Common myeloid progenitor, CD34-positive (primary cell): ENCODE measurements around the gene SYCE3.
A peak's percentile ranks its signal among the peaks of the same experiment; 100 is the strongest.

ENCODE experiments used
- CTCF ChIA-PET: fragments of 350-600 bp; sonication (Branson Sonifier 250); formaldehyde crosslinking; loops from one replicate; lab custom pipeline; 2021; ENCODE audit warnings: antibody characterized with exemption; lab: Charles Lee
- POLR2A ChIA-PET: fragments of 350-600 bp; sonication (Branson Sonifier 250); formaldehyde crosslinking; loops from one replicate; lab custom pipeline; 2021; ENCODE audit warnings: antibody characterized with exemption; lab: Charles Lee
- DNase-seq, 3 donors: peaks; one replicate each; pipeline versions ENCODE4 v3.0.0 to v3.0.0-alpha.2; 2013
- H3K27ac ChIP-seq, 2 experiments: 1 replicate in 1 of 2; 2 replicates in 1 of 2; pipeline ENCODE4 v1.7.0; 2013; ENCODE audit warnings: inconsistent platforms in 2 of 2, low read length in 2 of 2, mild to moderate bottlenecking in 2 of 2, low read depth in 1 of 2, moderate library complexity in 1 of 2; ENCODE audit not compliant: severe bottlenecking in 2 of 2, insufficient read depth in 1 of 2, poor library complexity in 1 of 2
- H3K27me3 ChIP-seq, 5 experiments: replicated peaks in 2 of 5; 1 replicate in 3 of 5; 2 replicates in 2 of 5; pipeline versions ENCODE4 v1.6.1 to v1.7.0; 2013; ENCODE audit warnings: low read length in 4 of 5, mild to moderate bottlenecking in 2 of 5, moderate library complexity in 2 of 5, inconsistent platforms in 1 of 5; ENCODE audit not compliant: insufficient read depth in 5 of 5, control insufficient read depth in 4 of 5
- H3K36me3 ChIP-seq, 4 experiments: 1 replicate in 2 of 4; 2 replicates in 2 of 4; pipeline versions ENCODE4 v1.6.1 to v1.7.0; 2013; ENCODE audit warnings: low read length in 3 of 4, control low read depth in 1 of 4, mild to moderate bottlenecking in 1 of 4; ENCODE audit not compliant: control insufficient read depth in 4 of 4, insufficient read depth in 4 of 4
- H3K4me1 ChIP-seq, 4 experiments: 1 replicate in 3 of 4; 2 replicates in 1 of 4; pipeline versions ENCODE4 v1.6.1 to v1.7.1; 2013; ENCODE audit warnings: low read length in 3 of 4, mild to moderate bottlenecking in 3 of 4, control low read depth in 1 of 4, inconsistent platforms in 1 of 4, moderate library complexity in 1 of 4; ENCODE audit not compliant: control insufficient read depth in 4 of 4, insufficient read depth in 4 of 4; ENCODE audit errors: control extremely low read depth in 1 of 4
- H3K4me3 ChIP-seq, 7 experiments: 1 replicate in 4 of 7; 2 replicates in 3 of 7; pipeline versions ENCODE4 v1.5.1 to v1.7.0; 2013; ENCODE audit warnings: mild to moderate bottlenecking in 7 of 7, low read length in 6 of 7, moderate library complexity in 6 of 7, inconsistent platforms in 2 of 7, low read depth in 2 of 7, control low read depth in 1 of 7; ENCODE audit not compliant: insufficient read depth in 4 of 7, control insufficient read depth in 1 of 7; ENCODE audit errors: extremely low read depth in 1 of 7
- H3K9me3 ChIP-seq, 5 experiments: 1 replicate in 4 of 5; 2 replicates in 1 of 5; pipeline versions ENCODE4 v1.6.1 to v1.7.1; 2013; ENCODE audit warnings: low read length in 4 of 5, mild to moderate bottlenecking in 2 of 5, inconsistent platforms in 1 of 5, low read depth in 1 of 5, moderate library complexity in 1 of 5; ENCODE audit not compliant: control insufficient read depth in 4 of 5, insufficient read depth in 2 of 5; ENCODE audit errors: control extremely low read depth in 1 of 5
- WGBS: methylation state at CpG from one replicate; pipeline ENCODE4 v1.1.5; 2013; ENCODE audit not compliant: insufficient coverage; 5-methylcytosine and 5-hydroxymethylcytosine counted together

SYCE3 gene

GRCh38 chr22:50585238-50585637, 22.5 kb upstream of the SYCE3 start:
- POLR2A ChIA-PET = no interaction called here

GRCh38 chr22:50584106-50585096, 21.7 kb upstream of the SYCE3 start:
- H3K4me1 ChIP-seq = peaks cover 0 to 25% (median 19%) of the 10 kb centered on the region in 4 experiments
- peaks cover 0 to 16% (median 13%) of the 10 kb centered on the region in 4 experiments for H3K36me3 ChIP-seq
- no peak overlapping the region for H3K27ac ChIP-seq
- no peaks in the 10 kb centered on the region for H3K27me3 ChIP-seq
- H3K4me3 ChIP-seq = no peak overlapping the region
- DNase-seq = no peak
- ChIA-PET CTCF (no interaction called here), POLR2A (no interaction called here)
- WGBS = 97% methylated on average over 22 of the region's 23 CpGs
- H3K9me3 ChIP-seq = no peaks in the 10 kb centered on the region

More at GRCh38 chr22:50585238-50585637, 22.5 kb upstream of the SYCE3 start:
- Histone ChIP-seq H3K4me3 (no peak overlapping the region), H3K27me3 (no peaks in the 10 kb centered on the region), H3K4me1 (peaks cover 0 to 25% (median 19%) of the 10 kb centered on the region in 4 experiments), H3K27ac (no peak overlapping the region), H3K36me3 (peaks cover 0 to 8% (median 7%) of the 10 kb centered on the region in 4 experiments), H3K9me3 (no peaks in the 10 kb centered on the region)
- 96% methylated on average over 3 of the region's 3 CpGs for WGBS
- CTCF ChIA-PET = no interaction called here
- no peak for DNase-seq

DNA sequence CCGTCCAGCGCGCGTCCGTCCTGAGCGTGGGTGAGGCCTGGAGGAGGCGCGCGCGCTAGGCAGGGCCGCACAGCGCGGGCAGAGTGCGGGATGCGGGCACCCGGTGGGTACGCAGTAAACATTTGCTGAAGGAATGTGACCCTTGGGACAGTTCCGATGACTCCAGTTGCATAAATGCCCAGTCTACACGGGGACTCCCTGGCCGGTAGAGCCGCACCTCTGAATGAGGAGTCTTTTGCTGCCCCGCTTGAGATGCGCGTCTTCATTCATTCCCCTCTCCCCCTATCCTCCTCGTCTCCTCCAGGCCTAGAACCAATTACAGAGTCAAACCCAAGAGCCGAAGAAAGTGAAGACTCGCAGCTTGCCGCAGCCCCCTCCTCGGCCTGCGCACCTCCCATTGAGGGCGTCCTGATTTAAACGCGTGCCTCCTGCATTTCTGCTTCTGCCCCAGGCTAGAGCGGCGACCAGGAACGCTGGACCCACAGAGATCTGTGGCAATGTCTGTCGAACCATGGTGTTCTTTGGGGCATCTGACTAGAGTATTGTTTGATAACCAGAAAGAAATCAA, 20.7 kb upstream of the SYCE3 start:
- ChIA-PET POLR2A (interaction anchor here (1.4 to 1.6 kb wide), 3 partner anchors 21 to 88 kb away, joined by 3 to 8 read pairs (median 7); partner anchors contain the start of gene SYCE3), CTCF (interaction anchor here (1.9 kb wide), 1 partner anchor 21 kb away, joined by 4 read pairs; the partner anchor contains the start of gene SYCE3)
- peaks cover 0 to 31% (median 20%) of the 10 kb centered on the region in 4 experiments for H3K4me1 ChIP-seq
- DNase-seq = no peak
- peak overlapping the region; percentile 42 to 84 (median 79) for H3K4me3 ChIP-seq
- peaks cover 0 to 26% (median 17%) of the 10 kb centered on the region in 4 experiments for H3K36me3 ChIP-seq
- 11% methylated on average over 36 of the region's 37 CpGs for WGBS
- peaks cover 0 to 3% (median 0%) of the 10 kb centered on the region in 5 experiments for H3K27me3 ChIP-seq
- no peaks in the 10 kb centered on the region for H3K9me3 ChIP-seq
- peak overlapping the region in 1 of 2 experiments; percentile 50 for H3K27ac ChIP-seq

DNA sequence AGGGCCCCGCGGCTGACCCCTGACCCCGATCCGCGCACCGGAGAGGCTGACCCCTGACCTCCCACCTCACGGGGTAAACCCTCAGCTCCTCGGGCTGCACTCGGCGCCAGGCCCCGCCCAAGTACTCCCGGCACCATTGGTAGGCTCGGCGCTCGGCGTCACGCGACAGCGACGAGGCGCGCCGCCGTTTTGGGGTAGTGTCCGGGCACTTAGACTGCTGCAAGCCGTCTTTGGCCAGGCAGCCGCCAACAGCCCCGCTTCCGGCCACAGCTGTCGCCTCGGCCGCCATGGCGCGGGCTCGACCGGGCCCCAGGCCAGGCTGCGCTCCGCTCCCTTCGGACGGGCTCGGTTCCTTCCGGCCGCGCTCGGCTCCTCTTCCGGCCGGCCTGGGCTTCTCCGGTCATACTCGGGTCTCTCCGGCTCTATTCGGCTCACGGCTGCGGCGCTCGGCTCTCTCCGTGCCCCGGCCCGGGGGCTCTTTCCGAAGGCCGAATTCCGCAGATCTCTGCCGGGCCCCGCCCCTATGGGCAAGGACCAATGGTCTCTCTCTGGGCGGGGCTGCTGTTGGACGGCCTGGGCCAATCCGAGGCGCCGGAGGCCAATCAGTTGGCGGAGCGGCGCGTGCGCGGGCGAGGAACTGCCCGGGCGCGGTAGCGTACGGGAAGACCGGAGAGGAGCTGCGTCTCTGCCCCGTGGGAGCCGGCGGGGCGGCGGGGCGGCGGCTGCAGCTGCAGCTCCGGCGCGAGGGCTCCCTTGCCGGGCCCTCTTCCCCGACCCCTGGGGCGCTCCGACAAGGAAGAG, 20.0 kb upstream of the SYCE3 start, which contains the start of gene CHKB:
Gene CHKB (minus strand): TSS at position 357 of the 801 bp plus-strand sequence. CDS start 68 bp downstream, at position 289.
- 0% methylated on average over 85 of the region's 96 CpGs for WGBS
- peak within 1 kb of the TSS; percentile 63 to 84 (median 79) for H3K4me3 ChIP-seq
- peaks cover 0 to 27% (median 17%) of the 10 kb centered on the region in 4 experiments for H3K36me3 ChIP-seq
- H3K4me1 ChIP-seq = peaks cover 0 to 37% (median 23%) of the 10 kb centered on the region in 4 experiments
- ChIA-PET CTCF (interaction anchor here (1.3 to 1.9 kb wide), 3 partner anchors 9 to 20 kb away, joined by 3 to 4 read pairs (median 4); partner anchors contain the start of gene SYCE3), POLR2A (interaction anchor here (1.0 to 1.6 kb wide), 4 partner anchors 13 to 89 kb away, joined by 3 to 8 read pairs (median 5); partner anchors contain the start of gene SYCE3)
- H3K27me3 ChIP-seq = peaks cover 0 to 3% (median 0%) of the 10 kb centered on the region in 5 experiments
- DNase-seq = peak; percentile 95 to 98 (median 98)
- H3K27ac ChIP-seq = peak within 1 kb of the TSS; percentile 88 to 92
- no peaks in the 10 kb centered on the region for H3K9me3 ChIP-seq

DNA sequence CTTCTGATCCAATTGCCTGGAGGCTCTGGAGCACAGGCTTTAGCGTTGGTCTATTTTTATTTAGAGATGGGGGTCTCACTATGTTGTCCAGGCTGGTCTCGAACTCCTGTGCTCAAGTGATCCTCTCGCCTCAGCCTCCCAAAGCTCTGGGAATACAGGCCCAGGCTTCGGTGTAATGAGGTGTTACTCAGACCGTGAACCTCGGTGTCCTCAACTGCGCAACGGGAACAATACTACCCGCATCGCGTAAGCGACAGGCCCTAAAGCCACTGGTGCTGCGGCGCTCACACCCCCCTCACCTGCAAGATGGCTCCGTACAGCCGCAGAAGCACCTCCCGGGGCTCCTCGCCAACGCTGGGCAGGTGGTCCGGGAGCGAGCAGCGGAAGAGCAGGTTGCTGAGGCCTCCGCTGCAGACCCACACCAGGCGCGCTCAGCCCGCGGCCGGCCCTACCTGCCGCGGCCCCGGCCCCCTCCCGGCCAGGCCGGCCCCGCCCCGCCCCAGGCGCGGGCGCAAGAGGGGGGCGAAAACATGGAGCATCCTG, 19.3 kb upstream of the SYCE3 start:
- peak overlapping the region; percentile 63 to 84 (median 79) for H3K4me3 ChIP-seq
- peak in 2 of 3 donors; percentile 49 to 54 for DNase-seq
- H3K27ac ChIP-seq = peak overlapping the region; percentile 88 to 92
- 9% methylated on average over 34 of the region's 39 CpGs for WGBS
- CTCF ChIA-PET = interaction anchor here (0.5 to 1.9 kb wide), 5 partner anchors 9 to 81 kb away, joined by 3 to 4 read pairs (median 4); partner anchors contain the start of gene SYCE3
- POLR2A ChIA-PET = interaction anchor here (1.0 to 1.6 kb wide), 4 partner anchors 12 to 90 kb away, joined by 3 to 8 read pairs (median 5); partner anchors contain the start of gene SYCE3
- H3K36me3 ChIP-seq = peaks cover 0 to 30% (median 17%) of the 10 kb centered on the region in 4 experiments
- peaks cover 0 to 41% (median 26%) of the 10 kb centered on the region in 4 experiments for H3K4me1 ChIP-seq
- H3K27me3 ChIP-seq = peaks cover 0 to 3% (median 0%) of the 10 kb centered on the region in 5 experiments
- H3K9me3 ChIP-seq = no peaks in the 10 kb centered on the region
